HG03457 (cell line): ENCODE data around the gene EML2.
"Not testable (repeated sequence)": the region's sequence is repeated elsewhere in the genome, so short reads cannot be mapped to it uniquely, and the experiment has no call there.

Source experiments
- ATAC-seq: cut with Tn5 transposase; IDR thresholded peaks from one replicate; pipeline ENCODE4 v1.9.1; 2021; ENCODE audit warnings: moderate number of reproducible peaks; ENCODE audit not compliant: unreplicated experiment

Gene EML2

DNA sequence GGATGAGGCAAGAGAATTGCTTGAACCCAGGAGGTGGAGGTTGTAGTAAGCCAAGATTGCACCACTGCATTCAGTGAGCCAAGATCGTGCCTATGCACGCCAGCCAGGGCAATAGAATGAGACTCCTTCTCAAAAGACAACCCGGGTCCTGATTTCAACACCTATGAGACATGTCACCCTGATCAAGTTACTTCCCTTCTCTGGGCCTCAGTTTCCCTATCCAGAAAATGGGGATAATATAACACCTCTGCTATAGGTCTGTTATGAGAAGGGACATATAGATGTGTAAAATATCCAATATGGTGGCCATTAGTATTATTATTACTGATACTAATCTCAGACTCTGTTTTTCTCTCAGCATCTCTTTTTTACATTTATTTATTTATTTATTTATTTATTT lies 15.9 kb upstream of the EML2 start:
- no peak for ATAC-seq

- no peak for ATAC-seq
Measured at GRCh38 chr19:45653634-45654033, 14.4 kb upstream of the EML2 start.

DNA sequence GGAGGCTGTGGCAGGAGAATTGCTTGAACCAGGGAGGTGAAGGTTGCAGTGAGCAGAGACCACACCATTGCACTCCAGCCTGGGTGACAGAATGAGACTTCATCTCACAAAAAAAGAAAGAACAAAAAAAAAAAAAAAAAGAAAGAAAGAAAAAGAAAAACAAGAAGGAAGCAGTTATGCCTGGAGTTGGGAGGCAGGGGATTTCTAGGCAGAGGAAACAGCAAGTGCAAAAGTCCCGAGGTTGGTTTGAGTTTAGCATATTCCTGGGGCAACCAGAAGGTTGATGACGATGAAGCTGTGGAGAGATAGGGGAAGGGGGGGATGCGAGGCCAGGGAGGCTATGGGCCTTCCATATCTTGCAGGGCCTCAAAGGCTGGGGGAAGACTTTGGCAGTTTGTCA lies 11.5 kb upstream of the EML2 start:
- no peak for ATAC-seq

DNA sequence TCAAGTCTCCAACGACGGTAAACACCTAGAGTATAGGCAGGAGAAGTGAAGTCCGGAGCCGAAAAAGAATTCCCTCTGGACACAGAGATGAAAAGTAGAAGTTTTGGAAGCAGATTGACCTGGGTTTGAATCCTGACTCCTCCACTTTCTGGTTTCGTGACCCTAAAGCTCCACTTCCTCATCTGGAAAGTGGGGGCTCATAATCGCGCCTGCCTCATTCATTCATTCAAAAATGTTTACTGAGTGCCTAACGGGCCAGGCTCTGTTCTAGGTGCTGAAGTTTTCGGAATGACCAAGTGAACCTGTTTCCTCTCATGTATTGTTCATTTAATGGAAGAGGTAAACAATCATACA lies 7.1 kb upstream of the EML2 start:
- ATAC-seq, result no peak

DNA sequence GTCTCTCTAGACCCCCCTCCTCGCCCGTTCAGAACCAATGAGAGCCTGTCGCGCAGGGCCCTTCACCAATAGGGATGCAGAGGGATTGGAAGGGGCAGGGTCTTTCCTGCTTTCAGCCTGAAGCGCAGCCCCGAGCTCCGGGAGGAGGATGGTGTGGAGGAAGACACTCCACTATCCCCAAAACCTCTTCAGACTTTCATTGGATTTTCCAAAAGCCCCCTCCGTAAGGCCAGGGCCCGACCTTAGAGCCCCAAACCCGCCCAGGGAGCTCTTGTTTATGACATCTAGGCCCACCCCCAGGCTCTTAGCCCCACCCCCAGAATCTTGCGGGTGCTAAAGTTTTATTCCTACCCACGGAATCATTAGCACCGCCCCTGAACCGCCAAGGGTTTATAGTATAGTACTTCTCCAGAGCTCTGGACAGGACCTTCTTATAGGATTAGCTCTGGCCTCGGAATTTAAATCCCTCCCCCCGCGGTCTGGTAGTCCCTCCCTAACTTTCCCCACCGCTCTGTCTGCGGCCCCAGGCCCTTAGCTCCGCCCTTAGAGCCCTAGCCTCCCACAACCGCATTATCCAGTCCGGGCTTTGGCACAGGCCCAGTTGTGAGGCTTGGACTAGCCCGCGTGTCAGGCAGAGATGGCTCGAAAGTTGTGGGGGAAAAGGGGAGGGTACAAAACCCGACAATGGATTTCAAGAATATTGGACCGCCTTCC lies 6.6 kb upstream of the EML2 start:
- no peak for ATAC-seq

DNA sequence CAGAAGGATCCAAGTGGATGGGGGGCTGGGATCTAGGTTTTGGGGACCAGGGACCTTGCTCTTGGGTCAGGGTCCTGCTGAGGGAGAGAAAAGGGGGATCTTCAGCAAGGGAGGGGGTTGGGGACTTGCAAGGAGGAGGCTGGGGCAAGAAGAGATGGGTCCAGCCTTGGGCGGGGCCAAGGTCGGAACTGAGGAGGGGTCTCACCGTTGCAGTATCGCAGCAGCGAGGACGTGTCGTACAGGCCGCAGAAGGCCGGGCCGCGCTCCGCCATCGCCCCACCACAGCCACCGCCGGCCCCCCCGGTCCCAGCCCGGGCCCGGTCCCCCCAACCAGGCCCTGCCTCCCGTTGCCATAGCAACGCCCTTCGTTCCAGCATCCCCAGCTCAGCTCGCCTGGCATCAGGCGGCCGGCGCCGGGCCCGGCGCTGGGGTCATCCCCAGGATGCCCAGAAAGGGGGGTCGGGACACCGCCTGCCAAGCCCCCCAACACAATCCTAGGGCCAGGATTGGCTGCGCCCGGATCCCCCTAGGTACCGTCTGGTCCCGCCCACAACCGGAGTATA lies 6.0 kb upstream of the EML2 start:
- ATAC-seq, result no peak

- no peak for ATAC-seq
Measured at GRCh38 chr19:45643927-45644771, 5.0 kb upstream of the EML2 start.

- no peak for ATAC-seq
Measured at GRCh38 chr19:45643024-45643926, 4.1 kb upstream of the EML2 start.

DNA sequence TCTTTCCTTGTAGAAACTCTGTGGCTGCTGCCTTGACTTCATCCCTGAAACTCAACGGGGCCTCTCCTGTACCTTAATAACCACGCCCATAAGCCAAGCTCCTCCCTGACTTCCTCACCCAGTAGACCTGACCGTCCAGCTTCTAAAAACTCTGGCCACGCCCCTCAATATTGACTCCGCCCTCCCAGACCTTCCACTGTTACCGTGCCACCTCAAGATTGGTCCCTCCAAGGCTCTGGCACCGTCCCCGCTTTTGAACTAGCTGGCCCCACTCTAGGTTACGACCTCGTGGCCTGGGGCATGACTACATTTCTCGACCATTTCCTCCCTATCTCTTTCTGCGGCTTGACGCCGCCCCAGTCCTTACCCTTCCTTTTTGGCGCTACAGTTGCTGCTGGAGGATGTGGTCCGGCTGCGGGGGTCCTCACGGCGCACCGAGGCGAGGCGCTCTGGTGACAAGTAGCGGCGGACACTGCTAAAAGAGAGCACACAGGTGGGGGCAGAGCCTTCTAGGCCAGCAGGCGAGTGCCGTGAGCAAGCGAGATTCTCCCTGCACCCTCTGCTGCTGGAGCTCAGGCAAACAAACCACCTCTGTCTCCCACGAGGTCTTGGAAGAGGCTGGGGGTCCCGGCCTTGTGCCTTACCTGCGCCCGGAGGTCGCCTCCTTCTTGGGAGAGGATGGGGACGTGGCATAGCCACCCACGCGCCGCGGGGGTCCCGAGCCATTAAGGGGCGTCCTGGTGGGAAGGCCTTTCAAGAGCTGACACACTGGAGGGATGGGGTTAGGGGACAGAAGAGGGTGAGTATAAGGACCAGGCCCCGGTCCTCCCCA lies 2.3 kb upstream of the EML2 start:
- no peak for ATAC-seq

- ATAC-seq, result no peak
Measured at GRCh38 chr19:45640849-45641273, 1.7 kb upstream of the EML2 start.

DNA sequence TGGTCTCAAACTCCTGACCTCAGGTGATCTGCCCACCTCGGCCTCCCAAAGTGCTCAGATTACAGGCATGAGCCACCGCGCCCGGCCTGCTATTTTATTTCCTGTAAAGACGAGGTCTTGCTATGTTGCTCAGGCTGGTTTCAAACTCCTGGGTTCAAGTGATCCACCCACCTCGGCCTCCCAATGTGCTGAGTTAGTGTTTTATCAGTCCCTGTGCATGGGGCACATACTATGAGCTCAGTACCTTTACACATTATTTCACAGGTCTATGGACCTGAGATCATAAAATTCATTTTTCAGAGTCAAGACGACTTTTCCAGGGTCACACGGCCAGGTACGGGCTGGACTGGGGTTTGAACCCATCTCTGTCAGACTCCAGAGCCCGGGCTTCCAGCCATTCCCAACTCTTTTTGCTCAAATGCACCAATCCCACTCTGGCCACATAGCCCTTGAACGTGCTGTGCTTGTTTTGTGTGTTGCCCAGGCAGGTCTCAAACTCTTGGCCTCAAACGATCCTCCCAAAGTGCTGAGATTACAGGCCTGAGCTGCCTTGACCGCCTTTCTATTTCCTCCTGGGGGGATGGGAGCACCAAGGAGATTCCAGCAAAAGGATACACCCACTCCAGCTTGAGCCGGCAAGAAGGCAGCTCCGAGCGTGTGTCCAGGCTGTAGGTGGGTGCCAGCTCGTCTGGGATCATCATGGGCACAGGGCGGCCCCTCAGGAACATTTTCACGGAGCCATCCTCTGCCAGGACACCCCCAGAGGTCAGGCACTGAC lies 1.1 kb downstream of the EML2 start:
- ATAC-seq, result no peak

DNA sequence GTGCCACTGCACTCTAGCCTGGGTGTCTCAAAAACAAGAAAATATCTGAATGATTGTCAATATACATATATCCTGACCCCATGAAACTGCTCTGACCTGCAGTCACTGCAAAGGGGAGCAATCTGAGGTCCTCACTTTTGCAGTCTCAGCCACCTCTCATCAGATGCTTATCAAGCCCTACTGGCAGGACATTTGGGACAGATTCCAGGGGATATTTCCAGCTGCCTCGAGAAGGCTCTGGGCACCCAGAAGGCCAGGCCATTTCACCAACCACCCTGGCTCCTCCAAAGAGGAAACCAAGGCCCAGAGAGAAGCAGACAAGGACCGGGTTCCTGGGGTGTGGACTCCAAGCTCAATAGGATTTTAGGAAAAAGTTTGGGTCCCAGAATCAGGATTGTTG lies 2.3 kb downstream of the EML2 start:
- no peak for ATAC-seq

DNA sequence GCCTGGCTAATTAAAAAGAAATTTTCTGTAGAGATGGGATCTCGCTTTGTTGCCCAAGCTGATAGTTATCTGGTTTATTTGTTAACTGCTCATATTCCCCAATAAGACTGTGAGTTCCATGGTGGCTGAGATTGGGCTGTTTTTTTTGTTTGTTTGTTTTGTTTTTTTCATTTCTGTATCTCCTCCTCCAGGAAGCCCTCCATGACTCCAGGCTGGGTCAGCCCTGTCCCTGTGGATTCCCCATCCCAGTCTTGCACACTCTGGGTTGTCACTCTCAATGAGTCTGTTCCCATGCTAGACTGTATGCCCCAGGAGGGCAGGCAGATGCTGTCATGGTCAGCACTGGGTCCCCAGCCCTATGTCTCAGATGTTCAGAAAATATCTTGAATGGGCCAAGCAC lies 2.9 kb downstream of the EML2 start:
- ATAC-seq, result no peak

DNA sequence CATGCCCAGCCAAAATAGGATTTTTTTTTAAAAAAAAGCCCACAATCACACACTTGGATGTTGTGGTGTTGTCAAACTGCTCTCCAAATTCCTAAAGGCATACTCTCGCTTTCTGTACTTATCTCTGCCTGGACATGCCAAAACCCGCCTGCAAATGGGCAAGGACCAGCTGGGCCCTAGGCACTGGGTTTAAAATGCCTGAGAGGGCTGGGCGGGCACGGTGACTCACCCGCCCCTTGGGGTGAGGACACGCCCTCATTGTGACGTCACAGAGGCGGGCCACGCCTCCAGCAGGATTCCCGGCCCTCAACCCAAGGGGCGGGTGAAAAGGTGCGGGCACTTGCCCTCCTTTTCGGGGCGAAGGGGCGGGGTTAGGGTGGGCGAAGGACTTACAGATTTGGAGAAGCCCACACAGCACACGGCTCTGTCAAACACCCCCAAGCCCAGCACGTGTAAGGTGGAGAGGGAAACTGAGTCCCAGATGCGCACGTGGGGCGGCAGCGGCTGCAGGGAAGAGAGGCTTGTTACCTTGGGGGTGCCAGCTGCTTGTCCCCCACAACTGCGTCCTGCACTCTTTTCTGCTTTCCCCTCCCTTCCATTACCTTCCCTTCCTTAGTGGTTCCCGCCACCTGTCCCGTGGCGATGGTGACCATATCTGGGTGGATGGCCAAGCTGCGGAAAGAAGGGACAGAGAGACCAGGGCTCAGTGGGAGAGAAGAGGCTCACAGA lies 6.6 kb downstream of the EML2 start:
- ATAC-seq, result no peak

GRCh38 chr19:45630463-45630862 lies 8.7 kb downstream of the EML2 start:
- ATAC-seq, result no peak

- no peak for ATAC-seq
Measured at GRCh38 chr19:45629704-45630103, 9.5 kb downstream of the EML2 start.

DNA sequence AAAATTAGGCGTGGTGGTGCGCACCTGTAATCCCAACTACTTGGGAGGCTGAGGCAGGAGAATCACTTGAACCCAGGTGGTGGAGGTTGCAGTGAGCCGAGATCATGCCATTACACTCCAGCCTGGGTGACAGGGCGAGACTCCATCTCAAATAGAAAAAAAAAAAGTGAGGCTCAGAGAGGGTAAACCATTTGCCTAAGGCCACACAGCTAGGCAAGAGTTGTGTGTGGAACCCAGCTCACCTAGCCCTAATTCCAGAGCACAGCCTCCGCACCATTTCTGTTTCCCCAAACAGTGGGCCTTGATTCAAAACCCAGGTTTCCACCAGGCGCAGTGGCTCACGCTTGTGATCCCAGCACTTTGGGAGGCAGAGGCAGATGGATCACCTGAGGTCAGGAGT lies 11.0 kb downstream of the EML2 start:
- ATAC-seq, result not testable (repeated sequence)

- no peak for ATAC-seq
Measured at GRCh38 chr19:45623984-45624383, 15.2 kb downstream of the EML2 start.

- no peak for ATAC-seq
Measured at GRCh38 chr19:45621976-45622503, 17.2 kb downstream of the EML2 start.
